Measurements from ENCODE around the gene VWDE.
"Not testable (repeated sequence)": the region's sequence is repeated elsewhere in the genome, so short reads cannot be mapped to it uniquely, and the experiment has no call there.

Gene VWDE

GRCh38 chr7:12403287-12404181, at the start of gene VWDE:
VWDE (minus strand) TSS chr7:12403865; CDS start chr7:12403716, 149 bp downstream.
- Histone ChIP-seq H3K27me3 (replicated peaks; ENCODE audit: insufficient read depth, low read length) (no peaks in the 10 kb centered on the region), H3K4me2 (ENCODE audit: low read depth, low read length) (peak within 1 kb of the TSS; percentile 90), H3K9me3 (replicated peaks; ENCODE audit: insufficient read depth, low read length) (no peaks in the 10 kb centered on the region), H3F3A (ENCODE audit: insufficient read depth, low read length) (no peaks in the 10 kb centered on the region), H2AFZ (ENCODE audit: low read length) (peak within 1 kb of the TSS; percentile 95), H3K4me1 (ENCODE audit: low read length) (no peaks in the 10 kb centered on the region), H3K9ac (ENCODE audit: low read length) (peak within 1 kb of the TSS; percentile 61), H3K4me3 (ENCODE audit: low read length) (peak within 1 kb of the TSS; percentile 74), H3K79me2 (ENCODE audit: low read length) (no peaks in the 10 kb centered on the region), H4K20me1 (ENCODE audit: insufficient read depth, low read length) (no peaks in the 10 kb centered on the region), H3K9me2 (replicated peaks; ENCODE audit: insufficient read depth, low read length) (no peaks in the 10 kb centered on the region), H3K36me3 (replicated peaks; ENCODE audit: insufficient read depth, low read length) (no peaks in the 10 kb centered on the region), H3K27ac (ENCODE audit: low read length) (peak within 1 kb of the TSS; percentile 2; the same call in 1 of the 2 replicates)
- peak; percentile 68 for DNase-seq
- TF ChIP-seq CTCF (IDR thresholded peaks at IDR 0.05; ENCODE audit: low read length): peak; percentile 20
- no peak for TF ChIP-seq EZH2 (optimal IDR thresholded peaks at IDR 0.05; ENCODE audit: low read depth, low read length)
- TF ChIP-seq EZH2phosphoT487 (IDR thresholded peaks at IDR 0.05; ENCODE audit: low read length): no peak

DNA sequence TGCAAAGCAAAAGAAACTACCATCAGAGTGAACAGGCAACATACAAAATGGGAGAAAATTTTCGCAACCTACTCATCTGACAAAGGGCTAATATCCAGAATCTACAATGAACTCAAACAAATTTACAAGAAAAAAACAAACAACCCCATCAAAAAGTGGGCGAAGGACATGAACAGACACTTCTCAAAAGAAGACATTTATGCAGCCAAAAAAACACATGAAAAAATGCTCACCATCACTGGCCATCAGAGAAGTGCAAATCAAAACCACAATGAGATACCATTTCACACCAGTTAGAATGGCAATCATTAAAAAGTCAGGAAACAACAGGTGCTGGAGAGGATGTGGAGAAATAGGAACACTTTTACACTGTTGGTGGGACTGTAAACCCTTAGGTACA, 49.5 kb upstream of the VWDE start:
- H3K4me1 ChIP-seq (ENCODE audit: low read length); H3K9ac ChIP-seq (ENCODE audit: low read length); H3F3A ChIP-seq (ENCODE audit: insufficient read depth, low read length); H3K4me3 ChIP-seq (ENCODE audit: low read length); H3K9me3 ChIP-seq (replicated peaks; ENCODE audit: insufficient read depth, low read length); H3K9me2 ChIP-seq (replicated peaks; ENCODE audit: insufficient read depth, low read length); H4K20me1 ChIP-seq (ENCODE audit: insufficient read depth, low read length); H3K79me2 ChIP-seq (ENCODE audit: low read length); H3K27ac ChIP-seq (ENCODE audit: low read length); DNase-seq; H3K27me3 ChIP-seq (replicated peaks; ENCODE audit: insufficient read depth, low read length); H3K4me2 ChIP-seq (ENCODE audit: low read depth, low read length); H2AFZ ChIP-seq (ENCODE audit: low read length); H3K36me3 ChIP-seq (replicated peaks; ENCODE audit: insufficient read depth, low read length): not testable (repeated sequence)

- no peak for TF ChIP-seq CTCF (IDR thresholded peaks at IDR 0.05; ENCODE audit: low read length)
- TF ChIP-seq EZH2phosphoT487 (IDR thresholded peaks at IDR 0.05; ENCODE audit: low read length): no peak
- no peak for TF ChIP-seq EZH2 (optimal IDR thresholded peaks at IDR 0.05; ENCODE audit: low read depth, low read length)
- H3K27me3 ChIP-seq (replicated peaks; ENCODE audit: insufficient read depth, low read length): no peaks in the 10 kb centered on the region
- no peaks in the 10 kb centered on the region for H3K9me3 ChIP-seq (replicated peaks; ENCODE audit: insufficient read depth, low read length)
- no peak overlapping the region for H3K9ac ChIP-seq (ENCODE audit: low read length)
- no peaks in the 10 kb centered on the region for H3K9me2 ChIP-seq (replicated peaks; ENCODE audit: insufficient read depth, low read length)
- no peak overlapping the region for H3K27ac ChIP-seq (ENCODE audit: low read length)
- H3K4me3 ChIP-seq (ENCODE audit: low read length): no peak overlapping the region
- H3K36me3 ChIP-seq (replicated peaks; ENCODE audit: insufficient read depth, low read length): no peaks in the 10 kb centered on the region
- no peaks in the 10 kb centered on the region for H3K4me1 ChIP-seq (ENCODE audit: low read length)
- no peak overlapping the region for H2AFZ ChIP-seq (ENCODE audit: low read length)
- no peaks in the 10 kb centered on the region for H3F3A ChIP-seq (ENCODE audit: insufficient read depth, low read length)
- DNase-seq: no peak
- no peaks in the 10 kb centered on the region for H3K79me2 ChIP-seq (ENCODE audit: low read length)
- no peak overlapping the region for H3K4me2 ChIP-seq (ENCODE audit: low read depth, low read length)
- H4K20me1 ChIP-seq (ENCODE audit: insufficient read depth, low read length): no peaks in the 10 kb centered on the region
Observed at GRCh38 chr7:12450615-12451014, 47.0 kb upstream of the VWDE start.

GRCh38 chr7:12444785-12445184, 41.1 kb upstream of the VWDE start:
- TF ChIP-seq CTCF (IDR thresholded peaks at IDR 0.05; ENCODE audit: low read length) (no peak), EZH2 (optimal IDR thresholded peaks at IDR 0.05; ENCODE audit: low read depth, low read length) (no peak), EZH2phosphoT487 (IDR thresholded peaks at IDR 0.05; ENCODE audit: low read length) (no peak)
- H2AFZ ChIP-seq (ENCODE audit: low read length): no peak overlapping the region
- no peak for DNase-seq
- no peak overlapping the region for H3K27ac ChIP-seq (ENCODE audit: low read length)
- no peak overlapping the region for H3K4me2 ChIP-seq (ENCODE audit: low read depth, low read length)
- H3K27me3 ChIP-seq (replicated peaks; ENCODE audit: insufficient read depth, low read length): no peaks in the 10 kb centered on the region
- H3K9me2 ChIP-seq (replicated peaks; ENCODE audit: insufficient read depth, low read length): no peaks in the 10 kb centered on the region
- H3K4me1 ChIP-seq (ENCODE audit: low read length): no peaks in the 10 kb centered on the region
- no peaks in the 10 kb centered on the region for H3K36me3 ChIP-seq (replicated peaks; ENCODE audit: insufficient read depth, low read length)
- H4K20me1 ChIP-seq (ENCODE audit: insufficient read depth, low read length): no peaks in the 10 kb centered on the region
- no peak overlapping the region for H3K4me3 ChIP-seq (ENCODE audit: low read length)
- H3K9me3 ChIP-seq (replicated peaks; ENCODE audit: insufficient read depth, low read length): no peaks in the 10 kb centered on the region
- H3K79me2 ChIP-seq (ENCODE audit: low read length): no peaks in the 10 kb centered on the region
- H3F3A ChIP-seq (ENCODE audit: insufficient read depth, low read length): no peaks in the 10 kb centered on the region
- H3K9ac ChIP-seq (ENCODE audit: low read length): no peak overlapping the region
